Measurements from ENCODE around the gene ZNF750. TPM values are rescaled to one million over a fixed set of nuclear protein-coding genes. Genes with fewer than 3 reads are reported as not detected.

ZNF750 gene
- total and polyA plus RNA-seq, 4 donors, result 0.02 to 0.08 TPM; not detected in 2

GRCh38 chr17:82861393-82861775 is 21.6 kb upstream of the ZNF750 start:
- no peak overlapping the region for H3K9ac ChIP-seq (ENCODE audit: low read depth in 1 of 2, low read length in 2 of 2)
- H3K9me3 ChIP-seq (ENCODE audit: control insufficient read depth in 4 of 4, low read length in 3 of 4), result no peaks in the 10 kb centered on the region
- H3K27me3 ChIP-seq (ENCODE audit: control insufficient read depth in 4 of 4, insufficient read depth in 4 of 4, low read length in 3 of 4), result no peaks in the 10 kb centered on the region
- 97% methylated on average over 12 of the region's 12 CpGs for WGBS
- peaks cover 0 to 4% (median 0%) of the 10 kb centered on the region in 4 donors for H3K4me1 ChIP-seq (ENCODE audit: control insufficient read depth in 4 of 4, insufficient read depth in 4 of 4, low read length in 3 of 4)
- H3K36me3 ChIP-seq (ENCODE audit: control insufficient read depth in 4 of 4, insufficient read depth in 3 of 4, low read depth in 1 of 4, low read length in 3 of 4), result no peaks in the 10 kb centered on the region
- no peak for DNase-seq (ENCODE audit: low spot score)
- TF ChIP-seq HNF4G (IDR thresholded peaks at IDR 0.05), result no peak
- TF ChIP-seq RXRA (IDR thresholded peaks at IDR 0.05), result no peak
- TF ChIP-seq EGR1 (IDR thresholded peaks at IDR 0.05; ENCODE audit: low read depth in 2 of 2), result no peak
- no peak for TF ChIP-seq REST (IDR thresholded peaks at IDR 0.05)
- no peak for TF ChIP-seq ZBTB33 (IDR thresholded peaks at IDR 0.05)
- no peak for TF ChIP-seq TAF1 (conservative IDR thresholded peaks at IDR 0.05)
- no peak for TF ChIP-seq HNF4A (conservative IDR thresholded peaks at IDR 0.05)
- no peak for TF ChIP-seq FOXA2 (IDR thresholded peaks at IDR 0.05)
- no peak for TF ChIP-seq FOXA1 (IDR thresholded peaks at IDR 0.05)
- TF ChIP-seq YY1 (IDR thresholded peaks at IDR 0.05), result no peak
- TF ChIP-seq GABPA (IDR thresholded peaks at IDR 0.05 in 1 of 2, conservative IDR thresholded peaks at IDR 0.05 in 1 of 2), result no peak
- TF ChIP-seq NR2F2 (IDR thresholded peaks at IDR 0.05), result no peak
- TF ChIP-seq CTCF (IDR thresholded peaks at IDR 0.05; ENCODE audit: low read depth, low read length, missing input control), result no peak
- TF ChIP-seq RAD21 (IDR thresholded peaks at IDR 0.05), result no peak
- TF ChIP-seq JUND (IDR thresholded peaks at IDR 0.05), result no peak
- H3K27ac ChIP-seq (ENCODE audit: low read depth in 1 of 2, low read length in 2 of 2), result no peak overlapping the region
- no peak overlapping the region for H3K4me3 ChIP-seq (ENCODE audit: low read depth in 1 of 3, low read length in 3 of 3)

GRCh38 chr17:82860606-82861392 is 21.0 kb upstream of the ZNF750 start:
- no peak overlapping the region for H3K9ac ChIP-seq (ENCODE audit: low read depth in 1 of 2, low read length in 2 of 2)
- DNase-seq (ENCODE audit: low spot score), result no peak
- H3K4me3 ChIP-seq (ENCODE audit: low read depth in 1 of 3, low read length in 3 of 3), result no peak overlapping the region
- H3K27ac ChIP-seq (ENCODE audit: low read depth in 1 of 2, low read length in 2 of 2), result no peak overlapping the region
- H3K9me3 ChIP-seq (ENCODE audit: control insufficient read depth in 4 of 4, low read length in 3 of 4), result no peaks in the 10 kb centered on the region
- peaks cover 0 to 4% (median 0%) of the 10 kb centered on the region in 4 donors for H3K4me1 ChIP-seq (ENCODE audit: control insufficient read depth in 4 of 4, insufficient read depth in 4 of 4, low read length in 3 of 4)
- H3K27me3 ChIP-seq (ENCODE audit: control insufficient read depth in 4 of 4, insufficient read depth in 4 of 4, low read length in 3 of 4), result no peaks in the 10 kb centered on the region
- WGBS, result 94% methylated on average over 42 of the region's 42 CpGs
- no peaks in the 10 kb centered on the region for H3K36me3 ChIP-seq (ENCODE audit: control insufficient read depth in 4 of 4, insufficient read depth in 3 of 4, low read depth in 1 of 4, low read length in 3 of 4)
- TF ChIP-seq ATF3 (IDR thresholded peaks at IDR 0.05) (no peak), HNF4G (IDR thresholded peaks at IDR 0.05) (no peak), TAF1 (conservative IDR thresholded peaks at IDR 0.05) (no peak), SP1 (IDR thresholded peaks at IDR 0.05) (no peak), REST (IDR thresholded peaks at IDR 0.05) (no peak), HNF4A (conservative IDR thresholded peaks at IDR 0.05) (no peak), JUND (IDR thresholded peaks at IDR 0.05) (no peak), EGR1 (IDR thresholded peaks at IDR 0.05; ENCODE audit: low read depth in 2 of 2) (no peak), FOXA1 (IDR thresholded peaks at IDR 0.05) (no peak), CTCF (IDR thresholded peaks at IDR 0.05; ENCODE audit: low read depth, low read length, missing input control) (no peak)
